Measurements from ENCODE around the gene HYI. TPM values are rescaled to one million over a fixed set of nuclear protein-coding genes. Genes with fewer than 3 reads are reported as not detected.

Gene HYI
- total and polyA plus RNA-seq, 2 experiments from 2014 or later, result 14.3 to 18.9 TPM

DNA sequence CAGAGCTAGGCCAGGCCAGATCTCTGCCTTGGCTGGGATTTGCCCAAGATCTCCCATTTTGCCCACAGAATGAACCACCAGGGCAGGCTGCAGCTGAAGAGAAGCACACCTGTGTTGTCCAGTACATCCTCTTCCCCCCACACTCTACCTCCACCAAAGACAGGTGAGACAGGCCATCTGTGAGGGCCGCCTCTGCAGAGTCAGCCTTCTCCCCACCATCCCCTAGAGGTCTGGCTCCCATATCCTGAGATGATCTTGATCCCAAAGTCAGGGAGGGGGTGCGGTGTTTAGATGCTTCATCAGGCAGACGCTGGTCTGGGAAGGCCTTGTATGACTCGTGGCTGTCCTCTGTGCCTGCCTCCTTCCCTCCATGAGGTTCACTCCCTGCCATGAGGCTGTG lies 28.7 kb downstream of the HYI start (continued):
- TF ChIP-seq, protein P1, sequence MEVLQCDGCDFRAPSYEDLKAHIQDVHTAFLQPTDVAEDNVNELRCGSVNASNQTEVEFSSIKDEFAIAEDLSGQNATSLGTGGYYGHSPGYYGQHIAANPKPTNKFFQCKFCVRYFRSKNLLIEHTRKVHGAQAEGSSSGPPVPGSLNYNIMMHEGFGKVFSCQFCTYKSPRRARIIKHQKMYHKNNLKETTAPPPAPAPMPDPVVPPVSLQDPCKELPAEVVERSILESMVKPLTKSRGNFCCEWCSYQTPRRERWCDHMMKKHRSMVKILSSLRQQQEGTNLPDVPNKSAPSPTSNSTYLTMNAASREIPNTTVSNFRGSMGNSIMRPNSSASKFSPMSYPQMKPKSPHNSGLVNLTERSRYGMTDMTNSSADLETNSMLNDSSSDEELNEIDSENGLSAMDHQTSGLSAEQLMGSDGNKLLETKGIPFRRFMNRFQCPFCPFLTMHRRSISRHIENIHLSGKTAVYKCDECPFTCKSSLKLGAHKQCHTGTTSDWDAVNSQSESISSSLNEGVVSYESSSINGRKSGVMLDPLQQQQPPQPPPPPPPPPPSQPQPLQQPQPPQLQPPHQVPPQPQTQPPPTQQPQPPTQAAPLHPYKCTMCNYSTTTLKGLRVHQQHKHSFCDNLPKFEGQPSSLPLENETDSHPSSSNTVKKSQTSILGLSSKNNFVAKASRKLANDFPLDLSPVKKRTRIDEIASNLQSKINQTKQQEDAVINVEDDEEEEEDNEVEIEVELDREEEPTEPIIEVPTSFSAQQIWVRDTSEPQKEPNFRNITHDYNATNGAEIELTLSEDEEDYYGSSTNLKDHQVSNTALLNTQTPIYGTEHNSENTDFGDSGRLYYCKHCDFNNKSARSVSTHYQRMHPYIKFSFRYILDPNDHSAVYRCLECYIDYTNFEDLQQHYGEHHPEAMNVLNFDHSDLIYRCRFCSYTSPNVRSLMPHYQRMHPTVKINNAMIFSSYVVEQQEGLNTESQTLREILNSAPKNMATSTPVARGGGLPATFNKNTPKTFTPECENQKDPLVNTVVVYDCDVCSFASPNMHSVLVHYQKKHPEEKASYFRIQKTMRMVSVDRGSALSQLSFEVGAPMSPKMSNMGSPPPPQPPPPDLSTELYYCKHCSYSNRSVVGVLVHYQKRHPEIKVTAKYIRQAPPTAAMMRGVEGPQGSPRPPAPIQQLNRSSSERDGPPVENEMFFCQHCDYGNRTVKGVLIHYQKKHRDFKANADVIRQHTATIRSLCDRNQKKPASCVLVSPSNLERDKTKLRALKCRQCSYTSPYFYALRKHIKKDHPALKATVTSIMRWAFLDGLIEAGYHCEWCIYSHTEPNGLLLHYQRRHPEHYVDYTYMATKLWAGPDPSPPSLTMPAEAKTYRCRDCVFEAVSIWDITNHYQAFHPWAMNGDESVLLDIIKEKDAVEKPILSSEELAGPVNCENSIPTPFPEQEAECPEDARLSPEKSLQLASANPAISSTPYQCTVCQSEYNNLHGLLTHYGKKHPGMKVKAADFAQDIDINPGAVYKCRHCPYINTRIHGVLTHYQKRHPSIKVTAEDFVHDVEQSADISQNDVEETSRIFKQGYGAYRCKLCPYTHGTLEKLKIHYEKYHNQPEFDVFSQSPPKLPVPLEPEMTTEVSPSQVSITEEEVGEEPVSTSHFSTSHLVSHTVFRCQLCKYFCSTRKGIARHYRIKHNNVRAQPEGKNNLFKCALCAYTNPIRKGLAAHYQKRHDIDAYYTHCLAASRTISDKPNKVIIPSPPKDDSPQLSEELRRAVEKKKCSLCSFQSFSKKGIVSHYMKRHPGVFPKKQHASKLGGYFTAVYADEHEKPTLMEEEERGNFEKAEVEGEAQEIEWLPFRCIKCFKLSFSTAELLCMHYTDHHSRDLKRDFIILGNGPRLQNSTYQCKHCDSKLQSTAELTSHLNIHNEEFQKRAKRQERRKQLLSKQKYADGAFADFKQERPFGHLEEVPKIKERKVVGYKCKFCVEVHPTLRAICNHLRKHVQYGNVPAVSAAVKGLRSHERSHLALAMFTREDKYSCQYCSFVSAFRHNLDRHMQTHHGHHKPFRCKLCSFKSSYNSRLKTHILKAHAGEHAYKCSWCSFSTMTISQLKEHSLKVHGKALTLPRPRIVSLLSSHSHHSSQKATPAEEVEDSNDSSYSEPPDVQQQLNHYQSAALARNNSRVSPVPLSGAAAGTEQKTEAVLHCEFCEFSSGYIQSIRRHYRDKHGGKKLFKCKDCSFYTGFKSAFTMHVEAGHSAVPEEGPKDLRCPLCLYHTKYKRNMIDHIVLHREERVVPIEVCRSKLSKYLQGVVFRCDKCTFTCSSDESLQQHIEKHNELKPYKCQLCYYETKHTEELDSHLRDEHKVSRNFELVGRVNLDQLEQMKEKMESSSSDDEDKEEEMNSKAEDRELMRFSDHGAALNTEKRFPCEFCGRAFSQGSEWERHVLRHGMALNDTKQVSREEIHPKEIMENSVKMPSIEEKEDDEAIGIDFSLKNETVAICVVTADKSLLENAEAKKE (CRISPR knock-in tag; IDR thresholded peaks at IDR 0.05), result no peak

DNA sequence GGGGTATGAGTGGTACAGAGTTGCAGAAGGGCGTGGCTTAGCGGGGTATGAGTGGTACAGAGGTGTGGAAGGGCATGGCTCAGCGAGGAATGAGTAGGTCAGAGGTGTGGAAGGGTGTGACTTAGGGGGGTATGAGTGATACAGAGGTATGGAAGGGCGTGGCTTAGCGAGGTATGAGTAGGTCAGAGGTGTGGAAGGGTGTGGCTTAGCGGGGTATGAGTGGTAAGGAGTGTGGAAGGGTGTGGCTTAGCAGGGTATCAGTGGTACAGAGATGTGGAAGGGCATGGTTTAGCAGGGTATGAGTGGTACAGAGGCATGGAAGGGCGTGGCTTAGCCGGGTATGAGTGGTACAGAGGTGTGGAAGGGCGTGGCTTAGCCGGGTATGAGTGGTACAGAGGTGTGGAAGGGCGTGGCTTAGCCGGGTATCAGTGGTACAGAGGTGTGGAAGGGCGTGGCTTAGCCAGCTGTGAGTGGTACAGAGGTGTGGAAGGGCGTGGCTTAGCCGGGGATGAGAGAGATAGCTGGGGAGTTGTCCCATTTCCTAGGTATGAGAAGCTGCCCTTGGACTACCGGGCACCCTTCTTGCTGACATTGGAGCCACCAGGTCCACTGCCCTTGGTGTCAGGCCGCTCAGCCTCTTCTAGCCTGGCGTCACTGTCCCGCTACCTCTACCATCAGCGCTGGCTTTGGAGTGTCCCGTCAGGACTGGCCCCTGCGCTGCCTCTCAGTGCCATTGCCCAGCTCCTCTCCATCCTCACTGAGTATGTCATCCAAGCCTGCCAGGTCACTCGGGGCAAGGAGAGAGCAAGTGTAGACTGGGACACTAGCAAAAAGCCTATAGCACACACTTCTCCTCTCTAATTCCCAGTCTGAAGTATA lies 29.8 kb downstream of the HYI start:
- ATAC-seq (no peak), DNase-seq (ENCODE audit: low spot score) (no peak)
- Histone ChIP-seq H3K27ac (ENCODE audit: low read depth) (no peak overlapping the region), H3K27me3 (ENCODE audit: insufficient read depth) (no peaks in the 10 kb centered on the region), H3K4me2 (no peak overlapping the region), H3F3A (replicated peaks; ENCODE audit: low read depth) (no peaks in the 10 kb centered on the region), H3K79me2 (replicated peaks; ENCODE audit: insufficient read depth) (no peaks in the 10 kb centered on the region), H3K4me3 (no peak overlapping the region), H2AFZ (no peak overlapping the region), H3K9me2 (ENCODE audit: insufficient read depth) (no peaks in the 10 kb centered on the region), H3K4me1 (ENCODE audit: insufficient read depth) (peaks cover 5% of the 10 kb centered on the region; the same call in 1 of the 2 replicates), H3K36me3 (ENCODE audit: insufficient read depth) (no peaks in the 10 kb centered on the region), H4K20me1 (replicated peaks; ENCODE audit: insufficient read depth) (no peaks in the 10 kb centered on the region)
- H3K27ac Mint-ChIP-seq, result no peak overlapping the region
- H3K27me3 Mint-ChIP-seq (ENCODE audit: insufficient read depth, low read depth, poor library complexity), result peaks cover under 1% of the 10 kb centered on the region
- peaks cover 30% of the 10 kb centered on the region for H3K36me3 Mint-ChIP-seq (ENCODE audit: low read depth)
- peaks cover 10% of the 10 kb centered on the region; the same call in 2 of the 3 replicates for H3K4me1 Mint-ChIP-seq
- H3K4me3 Mint-ChIP-seq, result no peak overlapping the region
- H3K9me3 Mint-ChIP-seq, result no peaks in the 10 kb centered on the region
- TF ChIP-seq, protein P2, sequence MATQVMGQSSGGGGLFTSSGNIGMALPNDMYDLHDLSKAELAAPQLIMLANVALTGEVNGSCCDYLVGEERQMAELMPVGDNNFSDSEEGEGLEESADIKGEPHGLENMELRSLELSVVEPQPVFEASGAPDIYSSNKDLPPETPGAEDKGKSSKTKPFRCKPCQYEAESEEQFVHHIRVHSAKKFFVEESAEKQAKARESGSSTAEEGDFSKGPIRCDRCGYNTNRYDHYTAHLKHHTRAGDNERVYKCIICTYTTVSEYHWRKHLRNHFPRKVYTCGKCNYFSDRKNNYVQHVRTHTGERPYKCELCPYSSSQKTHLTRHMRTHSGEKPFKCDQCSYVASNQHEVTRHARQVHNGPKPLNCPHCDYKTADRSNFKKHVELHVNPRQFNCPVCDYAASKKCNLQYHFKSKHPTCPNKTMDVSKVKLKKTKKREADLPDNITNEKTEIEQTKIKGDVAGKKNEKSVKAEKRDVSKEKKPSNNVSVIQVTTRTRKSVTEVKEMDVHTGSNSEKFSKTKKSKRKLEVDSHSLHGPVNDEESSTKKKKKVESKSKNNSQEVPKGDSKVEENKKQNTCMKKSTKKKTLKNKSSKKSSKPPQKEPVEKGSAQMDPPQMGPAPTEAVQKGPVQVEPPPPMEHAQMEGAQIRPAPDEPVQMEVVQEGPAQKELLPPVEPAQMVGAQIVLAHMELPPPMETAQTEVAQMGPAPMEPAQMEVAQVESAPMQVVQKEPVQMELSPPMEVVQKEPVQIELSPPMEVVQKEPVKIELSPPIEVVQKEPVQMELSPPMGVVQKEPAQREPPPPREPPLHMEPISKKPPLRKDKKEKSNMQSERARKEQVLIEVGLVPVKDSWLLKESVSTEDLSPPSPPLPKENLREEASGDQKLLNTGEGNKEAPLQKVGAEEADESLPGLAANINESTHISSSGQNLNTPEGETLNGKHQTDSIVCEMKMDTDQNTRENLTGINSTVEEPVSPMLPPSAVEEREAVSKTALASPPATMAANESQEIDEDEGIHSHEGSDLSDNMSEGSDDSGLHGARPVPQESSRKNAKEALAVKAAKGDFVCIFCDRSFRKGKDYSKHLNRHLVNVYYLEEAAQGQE (IDR thresholded peaks at IDR 0.05; ENCODE audit: unreplicated experiment), result no peak
- TF ChIP-seq POLR2AphosphoS5 (IDR thresholded peaks at IDR 0.05; ENCODE audit: low read depth), result no peak
- TF ChIP-seq CREB1 (CRISPR knock-in tag; IDR thresholded peaks at IDR 0.05; ENCODE audit: low read depth), result no peak
